LNCAP (cell line): ENCODE results near the gene HTR2A.

Experiments used
- CTCF ChIP-seq: fragments of 450-650 bp; IDR thresholded peaks from 2 replicates; pipeline ENCODE4 v1.5.1; 2017; ENCODE audit warnings: mild to moderate bottlenecking

The HTR2A gene

GRCh38 chr13:46796129-46796514, 100.7 kb downstream of the HTR2A start:
- no peak for TF ChIP-seq CTCF

GRCh38 chr13:46795321-46795720, 101.5 kb downstream of the HTR2A start:
- TF ChIP-seq CTCF, result no peak

- no peak for TF ChIP-seq CTCF
These were observed 113.3 kb downstream of the HTR2A start for GRCh38 chr13:46783504-46783903.

GRCh38 chr13:46782691-46783090, 114.2 kb downstream of the HTR2A start:
- no peak for TF ChIP-seq CTCF

GRCh38 chr13:46782066-46782465, 114.8 kb downstream of the HTR2A start:
- no peak for TF ChIP-seq CTCF
